CD4-positive, alpha-beta T cell (primary cell): ENCODE data around the gene SH3BP2. TPM values are rescaled to one million over a fixed set of nuclear protein-coding genes. Genes with fewer than 3 reads are reported as not detected.
A peak's percentile ranks its signal among the peaks of the same experiment; 100 is the strongest.

Experiments used
- ATAC-seq: fragments of 200-7000 bp; cut with Tn5 transposase; one replicate; pipeline ENCODE4 v1.10.0; 2022; ENCODE audit warnings: mild to moderate bottlenecking; ENCODE audit not compliant: poor library complexity
- CTCF ChIA-PET: fragments of 350-600 bp; sonication (Branson Sonifier 250); formaldehyde crosslinking; loops from one replicate; lab custom pipeline; 2021; ENCODE audit warnings: antibody characterized with exemption, inconsistent platforms; lab: Charles Lee
- POLR2A ChIA-PET: fragments of 350-600 bp; sonication (Branson Sonifier 250); formaldehyde crosslinking; loops from one replicate; lab custom pipeline; 2021; ENCODE audit warnings: antibody characterized with exemption, inconsistent platforms; lab: Charles Lee
- DNase-seq, 14 experiments: peaks; one replicate each; pipeline ENCODE4 v3.0.0-alpha.2; 2013 to 2020; ENCODE audit warnings: mixed read lengths in 2 of 14
- H3K27ac ChIP-seq, 2 donors: one replicate each; pipeline versions ENCODE4 v1.5.1 to v1.7.0; 2013; ENCODE audit warnings: low read length in 2 of 2, low read depth in 1 of 2, mild to moderate bottlenecking in 1 of 2
- H3K27me3 ChIP-seq, 2 experiments: 1 replicate in 1 of 2; 2 replicates in 1 of 2; pipeline versions ENCODE4 v1.6.1 to v1.7.0; 2013; ENCODE audit warnings: low read length in 2 of 2, control low read depth in 1 of 2, mild to moderate bottlenecking in 1 of 2, moderate library complexity in 1 of 2; ENCODE audit not compliant: insufficient read depth in 2 of 2, control insufficient read depth in 1 of 2
- H3K36me3 ChIP-seq: one replicate; pipeline ENCODE4 v1.6.1; 2013; ENCODE audit warnings: low read length, control low read depth; ENCODE audit not compliant: insufficient read depth
- H3K4me1 ChIP-seq: one replicate; pipeline ENCODE4 v1.6.1; 2013; ENCODE audit warnings: low read length, control low read depth; ENCODE audit not compliant: insufficient read depth
- H3K4me3 ChIP-seq: one replicate; pipeline ENCODE4 v1.5.1; 2013; ENCODE audit warnings: mild to moderate bottlenecking, low read length, moderate library complexity
- H3K9me3 ChIP-seq, 2 experiments: 1 replicate in 1 of 2; 2 replicates in 1 of 2; pipeline versions ENCODE4 v1.6.1 to v1.7.0; 2013; ENCODE audit warnings: low read length in 2 of 2, mild to moderate bottlenecking in 2 of 2, control low read depth in 1 of 2, moderate library complexity in 1 of 2; ENCODE audit not compliant: control insufficient read depth in 1 of 2, insufficient read depth in 1 of 2
- H3K27ac Mint-ChIP-seq: one replicate; pipeline ENCODE4 v1.8.0; 2020; ENCODE audit warnings: mixed read lengths
- H3K27me3 Mint-ChIP-seq: one replicate; pipeline ENCODE4 v1.8.0; 2021; ENCODE audit warnings: mixed read lengths
- H3K36me3 Mint-ChIP-seq: one replicate; pipeline ENCODE4 v1.8.0; 2021; ENCODE audit warnings: low read depth, mixed read lengths
- H3K4me1 Mint-ChIP-seq: one replicate; pipeline ENCODE4 v1.8.0; 2021; ENCODE audit warnings: low read depth, mixed read lengths
- H3K4me3 Mint-ChIP-seq: one replicate; pipeline ENCODE4 v1.8.0; 2020; ENCODE audit warnings: mild to moderate bottlenecking, mixed read lengths
- H3K9me3 Mint-ChIP-seq: one replicate; pipeline ENCODE4 v1.8.0; 2020; ENCODE audit warnings: mixed read lengths
- CTCF ChIP-seq: fragments of 200-600 bp; IDR thresholded peaks from one replicate; pipeline ENCODE4 v1.8.0; 2022; ENCODE audit warnings: antibody characterized with exemption, mild to moderate bottlenecking
- intact Hi-C, 2 experiments: fragments of 100-400 bp; cut with DNase I in 1 of 2; cut with micrococcal nuclease in 1 of 2; formaldehyde crosslinking; loops; one replicate each; pipeline versions ENCODE4 v1.15.1 to v1.9.0; 2023 to 2025; cut with DNase I, micrococcal nuclease
- total RNA-seq, 174 experiments: library from RNA in 2 of 174; stranded (reverse) in 2 of 174; gene quantifications; one replicate each; pipeline ENCODE4 v1.2.3 and lab custom pipeline; 2021 to 2026

Gene SH3BP2
- total RNA-seq, 2 experiments from 2014 or later, result 30.1 to 30.5 TPM

DNA sequence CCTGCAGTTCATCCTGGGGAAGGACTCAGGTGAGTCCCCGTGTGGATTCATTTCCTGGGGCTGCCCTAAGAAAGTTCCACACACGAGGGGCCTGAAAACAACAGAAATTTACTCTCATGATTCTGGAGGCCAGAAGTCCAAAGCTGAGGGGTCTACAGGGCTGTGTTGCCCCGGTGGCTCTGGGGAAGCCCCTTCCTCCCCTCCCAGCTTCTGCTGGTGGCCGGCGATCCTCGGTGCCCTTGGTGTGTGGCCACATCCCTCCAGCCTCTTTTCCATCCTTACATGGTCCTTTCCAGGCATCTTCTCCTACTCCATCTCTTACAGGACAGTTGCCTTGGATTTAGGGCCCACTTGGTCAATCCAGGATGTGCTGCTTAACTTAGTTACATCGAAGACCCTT, 15.1 kb downstream of the SH3BP2 start:
- Mint-ChIP-seq H3K27ac (no peak overlapping the region), H3K4me3 (no peak overlapping the region), H3K27me3 (no peaks in the 10 kb centered on the region), H3K9me3 (no peaks in the 10 kb centered on the region), H3K4me1 (peaks cover 18% of the 10 kb centered on the region), H3K36me3 (peaks cover 4% of the 10 kb centered on the region)
- Histone ChIP-seq H3K4me3 (no peak overlapping the region), H3K36me3 (no peaks in the 10 kb centered on the region), H3K27me3 (no peaks in the 10 kb centered on the region), H3K9me3 (no peaks in the 10 kb centered on the region), H3K4me1 (peaks cover 58% of the 10 kb centered on the region), H3K27ac (no peak overlapping the region)
- DNase-seq (no peak), ATAC-seq (no peak)
- ChIA-PET POLR2A (no interaction called here), CTCF (no interaction called here)
- intact Hi-C loops, result loop anchor here in 1 of 2 experiments (5.0 kb wide), 1 partner anchor 36 kb away; no protein-coding TSS in a partner anchor
- no peak for TF ChIP-seq CTCF

- no peak for ATAC-seq
- no peak for TF ChIP-seq CTCF
- Histone ChIP-seq H3K4me1 (peaks cover 61% of the 10 kb centered on the region), H3K36me3 (peaks cover 3% of the 10 kb centered on the region), H3K27me3 (no peaks in the 10 kb centered on the region), H3K4me3 (no peak overlapping the region), H3K9me3 (no peaks in the 10 kb centered on the region), H3K27ac (no peak overlapping the region)
- ChIA-PET CTCF (no interaction called here), POLR2A (interaction anchor here (5.0 kb wide), 1 partner anchor 11 kb away, joined by 58 read pairs; no protein-coding TSS in a partner anchor)
- no peak for DNase-seq
- H3K9me3 Mint-ChIP-seq, result no peaks in the 10 kb centered on the region
- no peaks in the 10 kb centered on the region for H3K27me3 Mint-ChIP-seq
- H3K4me3 Mint-ChIP-seq, result no peak overlapping the region
- intact Hi-C loops, result loop anchor here (5.0 to 10.0 kb wide), 3 partner anchors 37 to 45 kb away; no protein-coding TSS in a partner anchor
- H3K4me1 Mint-ChIP-seq, result peaks cover 35% of the 10 kb centered on the region
- H3K36me3 Mint-ChIP-seq, result peaks cover 4% of the 10 kb centered on the region
- H3K27ac Mint-ChIP-seq, result no peak overlapping the region
Observed at GRCh38 chr4:2809610-2810180, 16.8 kb downstream of the SH3BP2 start.

GRCh38 chr4:2810388-2810787, 17.5 kb downstream of the SH3BP2 start:
- Histone ChIP-seq H3K4me1 (peaks cover 63% of the 10 kb centered on the region), H3K9me3 (no peaks in the 10 kb centered on the region), H3K27me3 (no peaks in the 10 kb centered on the region), H3K27ac (no peak overlapping the region), H3K36me3 (peaks cover 3% of the 10 kb centered on the region), H3K4me3 (no peak overlapping the region)
- intact Hi-C loops, result loop anchor here in 1 of 2 experiments (5.0 to 10.0 kb wide), 2 partner anchors 42 to 46 kb away; no protein-coding TSS in a partner anchor
- Mint-ChIP-seq H3K36me3 (peaks cover 4% of the 10 kb centered on the region), H3K27me3 (no peaks in the 10 kb centered on the region), H3K4me3 (peak overlapping the region; percentile 13), H3K9me3 (no peaks in the 10 kb centered on the region), H3K27ac (no peak overlapping the region), H3K4me1 (peaks cover 42% of the 10 kb centered on the region)
- DNase-seq (no peak), ATAC-seq (no peak)
- no peak for TF ChIP-seq CTCF
- CTCF ChIA-PET, result no interaction called here
- POLR2A ChIA-PET, result interaction anchor here (5.0 kb wide), 1 partner anchor 12 kb away, joined by 58 read pairs; no protein-coding TSS in a partner anchor
